HG03432 (cell line): Measurements from ENCODE around the gene USP33.
"Not testable (repeated sequence)": the region's sequence is repeated elsewhere in the genome, so short reads cannot be mapped to it uniquely, and the experiment has no call there.

Experiments
- ATAC-seq: cut with Tn5 transposase; IDR thresholded peaks from one replicate; pipeline ENCODE4 v1.9.1; 2021; ENCODE audit warnings: mild to moderate bottlenecking, moderate library complexity; ENCODE audit not compliant: unreplicated experiment

The USP33 gene

DNA sequence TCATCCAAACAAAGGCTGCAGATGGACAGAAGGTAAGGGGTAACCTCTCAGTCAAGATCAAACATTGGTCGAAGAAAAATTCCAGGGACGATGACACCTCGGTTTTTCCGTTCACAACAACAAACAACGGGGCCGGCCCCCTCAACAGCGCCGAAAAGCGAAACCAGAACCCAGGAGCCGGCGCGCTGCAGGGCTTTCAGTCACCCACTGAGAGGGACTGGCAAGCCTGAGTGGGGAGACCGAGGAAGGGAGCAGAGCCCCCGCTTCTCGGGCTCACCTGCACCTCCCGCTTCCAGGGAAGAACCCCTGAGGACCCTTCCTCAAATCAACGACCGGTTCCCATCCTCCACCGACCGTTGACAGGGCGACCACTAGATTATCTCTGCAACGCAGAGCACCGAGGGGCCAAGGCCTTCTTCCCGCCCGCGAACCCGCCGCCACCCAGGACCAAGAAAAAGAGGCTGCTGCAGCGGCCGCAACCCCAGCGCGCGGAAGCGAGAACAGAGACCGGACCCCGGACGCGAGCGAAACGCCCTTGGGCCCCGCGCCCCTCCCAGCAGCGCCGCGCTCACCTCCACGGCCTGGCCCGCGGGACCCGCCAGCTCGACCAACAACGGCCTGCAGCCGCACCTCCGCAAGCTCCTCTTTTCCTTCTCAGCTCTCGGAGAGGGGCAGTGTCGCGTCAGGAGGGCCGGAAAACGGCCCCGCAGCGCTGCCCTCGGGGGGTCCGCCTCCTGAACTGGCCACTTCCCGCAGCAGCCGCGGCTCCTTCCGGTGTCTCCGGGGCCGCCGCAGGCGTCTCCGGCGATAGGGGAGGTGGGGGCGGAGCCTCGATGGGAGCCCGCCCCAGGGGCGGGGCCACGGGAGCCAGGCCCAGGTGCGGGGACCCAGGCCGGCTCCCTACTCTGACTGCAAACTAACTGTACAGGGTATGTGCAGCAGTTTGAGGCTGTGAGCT lies at the start of gene USP33:
Gene USP33, minus strand, starts transcription at position 782 of the 958 bp plus-strand sequence. CDS start 18,155 bp downstream, outside the sequence.
- ATAC-seq, result peak; percentile 98

DNA sequence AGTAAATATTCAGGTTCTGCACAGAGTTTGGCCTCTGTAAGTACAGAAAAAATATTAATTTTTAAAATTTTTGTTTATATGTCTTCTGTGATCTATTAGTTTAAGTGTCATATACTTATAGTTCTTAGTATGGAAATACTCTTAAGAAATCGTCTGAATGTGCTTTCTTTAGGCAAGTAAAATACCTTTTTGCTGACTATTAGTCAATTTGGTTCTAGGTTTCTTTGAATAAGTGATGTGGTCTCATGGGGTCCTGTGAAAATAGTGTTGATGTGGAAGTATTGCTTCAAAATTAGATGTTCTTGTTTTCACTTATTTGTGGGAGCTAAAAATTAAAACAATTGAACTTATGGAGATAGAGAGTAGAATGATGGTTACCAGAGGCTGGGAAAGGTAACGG lies 43.7 kb upstream of the USP33 start:
- no peak for ATAC-seq

DNA sequence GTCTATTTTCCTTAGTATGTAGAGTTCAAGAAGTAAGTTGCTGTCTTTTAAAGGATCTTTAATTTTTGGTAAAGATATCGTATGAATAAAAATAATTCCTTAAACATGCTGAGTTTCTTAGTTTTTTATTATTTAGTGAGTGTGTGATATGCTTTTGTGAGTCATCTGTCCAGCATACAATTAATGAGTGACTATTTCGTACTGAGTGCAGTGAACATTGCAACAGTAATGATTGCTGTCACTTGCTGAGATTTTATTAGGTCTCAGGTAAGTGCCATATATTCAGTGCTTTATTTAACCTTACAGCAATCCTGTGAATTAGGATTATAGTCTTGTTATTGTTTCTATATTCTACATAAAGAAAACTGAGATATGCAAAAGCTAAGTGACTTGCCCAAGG lies 42.4 kb upstream of the USP33 start:
- no peak for ATAC-seq

DNA sequence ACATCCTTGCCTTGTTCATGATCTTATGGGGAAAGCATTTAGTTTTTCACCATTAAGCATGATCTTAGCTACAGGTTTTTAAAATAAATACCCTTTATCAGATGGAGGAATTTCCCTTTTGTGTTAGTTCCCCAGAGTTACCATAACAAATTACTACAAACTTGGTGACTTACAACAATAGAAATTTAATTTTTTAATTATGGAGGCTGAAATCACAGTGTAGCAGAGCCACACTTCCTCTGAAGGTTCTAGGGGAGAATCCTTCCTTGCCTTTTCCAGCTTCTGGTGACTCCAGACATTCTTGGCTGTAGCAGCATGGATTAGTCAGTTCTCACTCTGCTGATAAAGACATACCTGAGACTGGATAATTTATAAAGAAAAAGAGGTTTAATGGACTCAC lies 38.3 kb upstream of the USP33 start:
- ATAC-seq, result no peak

DNA sequence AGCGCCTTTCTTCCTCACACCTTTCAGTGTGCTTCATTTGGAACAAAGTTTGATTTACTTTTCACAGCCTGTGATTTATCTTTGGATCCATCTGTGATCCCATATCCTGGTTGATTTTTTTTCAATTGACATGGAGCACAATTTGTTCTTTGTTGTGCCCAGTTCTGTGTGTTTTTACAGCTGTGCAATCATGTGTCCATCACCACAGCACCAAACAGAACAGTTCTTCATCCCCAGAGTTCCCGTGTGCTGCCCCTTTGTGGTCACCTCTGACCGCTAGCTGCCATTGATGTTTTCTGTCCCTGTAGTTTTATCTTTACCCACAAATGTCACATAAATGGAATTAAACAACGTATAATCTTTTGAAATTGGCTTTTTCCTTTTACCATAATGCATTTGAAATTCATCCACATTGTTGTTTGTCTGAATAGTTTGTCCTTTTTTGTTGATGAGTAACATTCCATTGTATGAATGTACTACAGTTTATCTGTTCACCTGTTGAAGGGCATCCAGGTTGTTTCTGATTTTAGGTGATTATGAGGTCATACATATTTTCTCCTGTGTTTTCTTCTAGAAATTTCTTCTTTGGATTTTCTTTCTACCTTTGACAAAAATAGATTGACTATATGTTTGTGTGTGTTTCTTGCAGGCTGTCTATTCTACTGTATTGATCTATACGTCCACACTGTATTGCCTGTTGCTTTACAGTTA lies 37.2 kb upstream of the USP33 start:
- no peak for ATAC-seq

DNA sequence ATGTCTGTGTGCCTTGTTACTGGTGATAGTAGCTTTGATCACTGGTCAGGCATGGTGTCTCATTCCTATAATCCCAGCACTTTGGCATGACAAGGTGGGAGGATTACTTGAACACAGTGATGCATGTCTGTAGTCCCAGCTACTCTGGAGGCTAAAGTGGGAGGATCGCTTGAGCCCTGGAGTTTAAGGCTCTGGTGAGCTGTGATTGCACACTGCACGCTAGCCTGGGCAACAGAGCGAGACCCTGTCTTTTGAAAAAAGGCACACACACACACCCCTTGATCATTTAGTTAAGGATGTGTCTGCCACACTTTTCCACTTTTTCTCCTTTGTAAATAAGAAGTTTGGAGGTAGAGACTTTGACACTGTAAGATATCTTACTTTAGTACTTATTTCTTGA lies 34.9 kb upstream of the USP33 start:
- ATAC-seq, result no peak

DNA sequence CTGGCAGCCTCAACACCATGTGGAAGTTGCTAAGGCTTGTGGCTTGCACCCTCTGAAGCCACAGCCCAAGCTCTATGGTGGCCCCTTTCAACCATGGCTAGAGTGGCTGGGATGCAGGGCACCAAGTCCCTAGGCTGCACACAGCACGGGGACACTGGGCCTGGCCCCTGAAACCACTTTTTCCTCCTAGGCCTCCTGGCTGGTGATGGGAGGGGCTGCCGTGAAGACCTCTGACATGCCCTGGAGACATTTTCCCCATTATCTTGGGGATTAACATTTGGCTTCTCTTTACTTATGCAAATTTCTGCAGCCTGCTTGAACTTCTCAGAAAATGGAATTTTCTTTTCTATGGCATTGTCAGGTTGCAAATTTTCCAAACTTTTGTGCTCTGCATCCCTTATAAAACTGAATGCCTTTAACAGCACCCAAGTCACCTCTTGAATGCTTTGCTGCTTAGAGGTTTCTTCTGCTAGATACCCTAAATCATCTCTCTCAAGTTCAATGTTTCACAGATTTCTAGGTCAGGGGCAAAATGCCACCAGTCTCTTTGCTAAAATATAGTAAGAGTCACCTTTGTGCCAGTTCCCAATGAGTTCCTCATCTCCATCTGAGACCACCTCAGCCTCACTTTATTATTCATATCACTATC lies 26.6 kb upstream of the USP33 start:
- ATAC-seq, result not testable (repeated sequence)

DNA sequence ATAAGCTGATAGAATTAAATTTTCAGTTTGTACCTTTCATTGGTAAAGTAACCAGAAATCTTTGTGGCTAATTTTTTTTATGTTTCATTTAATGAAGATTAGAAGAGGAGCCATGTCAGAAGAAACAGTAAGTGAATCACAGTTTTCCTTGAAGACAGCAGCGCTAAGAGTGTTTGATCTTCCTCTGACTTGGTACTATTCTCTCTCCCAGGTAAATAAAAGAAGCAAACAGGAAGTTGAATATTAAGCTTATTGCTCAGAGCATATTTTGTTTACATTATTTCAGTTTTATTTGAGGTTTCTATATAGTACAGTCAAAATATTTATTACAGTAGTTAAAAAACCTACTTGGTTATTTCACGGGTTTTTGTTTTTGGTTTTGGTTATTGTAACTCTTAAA lies 23.5 kb upstream of the USP33 start:
- ATAC-seq, result no peak

DNA sequence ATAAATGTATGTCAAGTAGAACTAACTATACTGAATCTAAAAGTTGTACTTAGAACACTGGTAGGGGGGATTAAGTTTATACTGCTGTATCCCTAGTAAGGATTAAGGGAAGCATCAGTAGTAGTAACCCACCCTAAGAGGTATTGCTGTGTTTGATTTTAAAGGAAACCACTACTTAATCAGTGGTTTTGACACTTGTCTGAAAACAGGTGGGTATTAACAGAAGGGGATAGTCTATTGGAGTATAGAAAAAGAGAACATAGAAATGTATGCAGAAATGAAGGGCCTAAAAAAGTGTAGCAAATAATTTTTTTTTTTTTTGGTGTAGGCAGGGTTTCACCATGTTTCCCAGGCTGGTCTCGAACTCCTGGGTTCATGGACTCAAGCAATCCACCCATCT lies 22.0 kb upstream of the USP33 start:
- no peak for ATAC-seq

DNA sequence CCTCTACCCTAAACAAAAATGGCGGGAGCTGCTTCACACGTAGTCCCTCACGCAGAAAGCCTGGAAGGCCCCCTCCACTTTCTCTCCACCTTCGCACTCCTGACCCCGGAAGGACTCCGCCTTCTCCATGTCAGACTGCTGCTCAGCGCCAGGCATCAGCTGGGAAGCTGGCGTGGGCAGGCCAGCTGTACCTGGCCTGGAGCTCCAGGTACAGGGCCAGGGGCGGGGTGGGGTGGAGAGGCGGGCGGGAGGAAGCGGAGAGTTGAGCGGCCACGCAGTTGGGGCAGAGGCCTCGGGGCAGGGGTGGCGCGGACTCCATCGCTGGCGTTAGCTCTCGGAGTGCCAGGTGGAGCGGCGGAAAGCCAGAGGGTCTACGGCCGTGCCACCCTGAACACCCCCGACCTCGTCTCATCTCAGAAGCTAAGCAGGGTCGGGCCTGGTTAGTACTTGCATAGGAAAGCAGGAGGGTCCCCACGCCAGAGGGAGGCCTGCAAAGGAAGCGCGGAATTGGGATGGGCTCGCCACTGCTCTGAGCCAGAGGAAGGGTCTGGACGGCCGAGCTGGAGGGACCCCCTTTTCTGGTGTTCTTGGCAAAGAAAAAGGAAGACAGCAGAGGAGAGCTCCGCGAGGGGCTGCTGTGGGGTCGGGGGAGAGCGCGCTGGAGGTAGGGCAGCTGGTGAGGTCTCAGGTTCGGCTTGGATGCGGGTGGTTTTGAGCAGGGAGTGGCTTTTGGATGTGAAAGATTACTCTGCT lies 20.1 kb upstream of the USP33 start, which contains the start of gene MIGA1:
Gene MIGA1, plus strand, starts transcription at position 121 of the 753 bp plus-strand sequence. CDS start 3,604 bp downstream, outside the sequence.
- peak; percentile 97 for ATAC-seq

DNA sequence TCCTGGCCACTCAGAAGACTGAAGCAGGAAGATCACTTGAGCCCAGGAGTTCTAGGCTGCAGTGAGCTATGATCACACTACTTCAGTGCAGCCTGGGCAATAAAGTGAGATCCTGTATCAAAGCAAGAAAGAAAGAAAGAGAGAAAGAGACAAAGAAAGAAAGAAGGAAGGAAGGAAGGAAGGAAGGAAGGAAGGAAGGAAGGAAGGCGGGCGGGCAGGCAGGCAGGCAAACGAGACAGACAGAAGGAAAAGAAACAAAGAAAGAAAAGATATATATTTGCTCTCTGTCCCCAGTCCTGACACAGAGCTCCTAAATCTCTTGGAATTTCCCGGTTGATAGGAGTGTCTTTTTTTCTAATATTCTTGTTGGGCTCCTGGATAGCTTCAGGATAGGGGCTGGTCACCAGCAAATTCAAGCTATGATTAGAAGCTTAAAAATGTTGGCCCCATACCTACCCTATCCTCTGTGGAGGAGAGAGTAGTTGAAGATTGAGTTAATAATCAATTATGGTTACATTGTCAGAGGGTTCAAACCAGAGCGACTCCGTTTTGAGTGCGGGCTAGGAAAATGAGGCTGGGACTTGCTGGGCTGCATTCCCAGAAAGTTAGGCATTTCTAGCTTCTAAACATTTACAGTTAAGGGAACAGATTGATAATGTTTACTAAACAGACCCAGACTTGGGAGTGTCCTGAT lies 16.5 kb upstream of the USP33 start:
- no peak for ATAC-seq

DNA sequence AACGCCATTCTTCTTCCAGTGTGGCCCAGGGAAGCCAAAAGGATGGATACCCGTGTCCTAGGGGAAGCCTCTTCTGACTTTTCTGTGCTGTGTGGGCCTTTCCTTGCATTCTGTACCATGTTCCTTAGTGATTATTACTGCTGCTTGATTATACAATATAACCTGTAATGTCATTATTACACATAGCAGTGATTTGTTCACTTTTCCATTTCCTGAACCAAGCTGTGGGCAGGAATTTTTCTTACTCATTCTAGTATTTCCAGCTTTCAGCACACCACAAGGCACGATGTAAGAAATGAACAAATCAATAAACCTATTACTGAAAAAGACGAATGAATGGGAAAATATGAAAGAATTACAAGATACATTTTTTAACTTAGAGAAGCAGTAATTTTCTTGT lies 8.4 kb upstream of the USP33 start:
- ATAC-seq, result no peak

DNA sequence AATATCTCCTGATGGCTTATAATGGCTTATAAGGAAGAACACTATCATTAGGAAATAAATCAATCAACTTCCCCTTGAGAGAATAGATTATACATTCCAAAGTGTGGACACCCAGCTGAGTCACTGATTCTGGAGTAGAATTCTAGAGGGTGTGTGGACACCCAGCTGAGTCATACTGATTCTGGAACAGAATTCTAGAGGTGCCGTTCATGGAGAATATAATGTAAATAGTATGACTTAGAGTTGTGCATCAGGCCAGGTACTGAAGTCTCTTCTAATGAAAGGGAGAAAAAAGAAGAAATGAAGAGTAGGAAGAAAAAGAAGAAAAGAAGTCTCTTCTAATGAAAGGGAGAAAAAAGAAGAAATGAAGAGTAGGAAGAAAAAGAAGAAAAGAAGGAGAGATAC lies 2.4 kb upstream of the USP33 start:
- ATAC-seq, result no peak

DNA sequence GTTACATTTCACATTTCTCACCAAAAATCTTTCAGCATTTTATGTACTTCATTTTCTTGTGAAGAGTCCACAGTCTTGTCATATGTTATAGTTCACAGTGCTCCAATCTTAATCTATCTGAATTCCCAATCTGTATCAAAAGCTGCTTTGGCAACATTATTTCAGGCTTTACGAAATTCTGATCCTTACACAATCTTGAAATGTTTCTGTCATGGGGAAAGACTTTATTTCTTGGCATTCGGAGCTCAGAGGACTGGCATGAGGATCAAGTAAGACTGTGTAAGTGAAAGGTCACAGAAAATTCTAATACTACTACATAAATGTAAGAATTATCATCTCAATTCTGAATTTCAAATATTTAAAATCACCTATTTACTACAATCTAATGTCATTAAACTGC lies 2.0 kb downstream of the USP33 start:
- ATAC-seq, result no peak

DNA sequence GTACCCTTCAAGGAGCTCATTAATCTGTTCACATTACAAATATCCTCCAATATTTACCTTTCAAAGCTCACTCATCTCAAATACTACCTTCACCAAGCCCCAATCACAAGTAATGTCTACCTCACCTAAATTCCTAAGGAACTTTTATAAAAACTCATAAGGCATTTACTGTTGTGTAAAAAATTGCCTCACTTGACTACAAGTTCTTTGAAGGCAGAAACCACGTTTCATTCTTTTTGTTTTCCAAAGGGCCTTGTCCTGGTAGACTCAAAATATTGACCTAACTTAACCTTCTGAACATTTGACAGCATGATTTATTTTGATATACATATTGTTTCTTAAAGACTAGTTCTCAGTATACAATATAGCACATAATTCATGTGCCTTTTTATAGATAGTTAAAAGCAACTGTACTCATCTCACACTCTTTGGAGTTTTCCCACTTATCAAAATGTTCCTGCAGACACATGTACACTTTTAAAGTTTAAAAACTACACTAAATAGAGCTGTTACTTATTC lies 2.5 kb downstream of the USP33 start:
- no peak for ATAC-seq

DNA sequence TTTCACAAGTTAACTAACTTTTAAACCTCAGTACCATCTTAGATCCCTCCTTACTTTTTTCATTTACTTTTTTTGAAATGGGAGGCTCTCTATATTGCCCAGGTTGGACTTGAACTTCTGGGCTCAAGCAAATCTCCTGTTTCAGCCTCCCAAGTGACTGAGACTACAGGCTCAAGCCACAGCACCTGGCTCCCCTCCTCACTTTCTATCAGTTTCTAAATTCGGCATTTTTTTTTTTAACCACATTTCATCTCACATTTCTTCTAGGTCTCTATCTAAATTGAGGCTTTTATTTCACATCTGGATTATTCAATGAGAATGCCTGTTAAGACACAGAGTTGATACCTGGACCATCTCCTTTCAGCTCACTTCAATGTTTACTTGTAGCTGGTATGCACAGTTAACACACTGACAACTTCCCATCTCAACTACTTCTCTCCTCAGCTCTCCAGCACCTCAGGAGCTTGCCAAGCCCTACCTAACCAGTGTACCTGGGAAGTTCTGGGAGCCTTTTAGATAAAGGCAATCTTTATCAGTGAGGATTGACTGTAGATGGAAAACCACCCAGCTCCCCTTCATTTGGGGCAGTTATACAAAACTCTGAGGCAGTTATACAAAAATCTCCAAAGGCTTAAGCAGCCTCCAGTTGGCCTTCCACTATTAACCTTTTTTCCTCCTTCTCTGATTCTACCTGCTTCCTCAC lies 3.4 kb downstream of the USP33 start:
- ATAC-seq, result no peak

DNA sequence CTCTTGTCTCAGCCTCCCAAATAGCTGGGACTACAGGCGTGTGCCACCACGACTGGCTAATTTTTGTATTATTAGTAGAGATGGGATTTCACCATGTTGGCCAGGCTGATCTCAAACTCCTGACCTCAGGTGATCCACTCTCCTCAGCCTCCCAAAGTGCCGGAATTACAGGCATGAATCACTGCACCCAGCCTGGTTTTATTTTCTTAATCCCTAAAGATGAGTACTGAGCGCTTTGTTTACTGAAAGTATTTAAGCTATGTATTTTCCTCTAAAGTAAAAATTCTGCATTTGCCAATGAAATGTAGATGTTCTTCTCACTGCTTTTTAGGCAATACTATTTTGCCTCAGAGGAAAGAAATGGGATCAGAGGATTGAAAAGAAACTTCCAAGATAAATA lies 10.2 kb downstream of the USP33 start:
- not testable (repeated sequence) for ATAC-seq

DNA sequence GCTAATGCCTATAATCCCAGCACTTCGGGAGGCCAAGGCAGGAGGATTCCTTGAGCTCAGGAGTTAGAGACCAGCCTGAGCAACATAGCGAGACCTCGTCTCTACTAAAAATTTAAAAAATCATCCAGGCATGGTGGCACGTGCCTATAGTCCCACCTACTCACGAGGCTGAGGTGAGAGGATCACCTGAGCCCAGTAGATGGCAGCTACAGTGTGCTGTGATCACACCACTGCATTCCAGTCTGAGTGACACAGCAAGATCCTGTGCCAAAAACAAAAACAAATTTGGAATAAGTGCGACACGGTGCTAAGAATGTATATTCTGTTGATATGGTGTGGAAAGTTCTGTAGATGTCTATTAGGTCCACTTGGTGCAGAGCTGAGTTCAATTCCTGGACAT lies 15.1 kb downstream of the USP33 start:
- no peak for ATAC-seq

DNA sequence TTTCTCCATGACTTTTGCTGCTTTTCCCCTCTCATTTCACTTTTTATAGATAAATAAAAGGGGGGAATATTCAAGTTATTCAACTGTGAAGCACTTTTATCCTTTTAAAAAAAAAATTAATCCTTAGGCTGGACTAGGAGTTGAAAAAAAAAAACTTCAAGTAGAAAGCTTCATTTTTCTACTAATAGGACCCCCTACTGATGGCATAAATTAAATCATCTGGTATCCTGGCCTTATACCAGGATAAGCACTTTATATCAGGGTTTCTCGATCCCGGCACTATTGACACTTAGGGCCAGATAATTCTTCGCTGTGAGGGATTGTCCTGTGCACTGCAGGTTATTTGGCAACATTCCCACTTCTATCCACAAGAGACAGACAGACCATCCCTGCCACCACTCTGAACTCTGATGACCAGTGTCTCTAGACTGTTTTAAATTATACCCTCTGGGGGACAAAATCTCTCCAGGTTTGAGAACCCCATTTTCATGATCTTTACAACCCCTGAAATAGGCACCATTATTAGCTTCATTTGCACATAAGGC lies 17.6 kb downstream of the USP33 start:
- no peak for ATAC-seq
